GM23248 (cell line): ENCODE results near the gene HSD17B13.

Experiments used
- EZH2 ChIP-seq: fragments of 200-600 bp; sonication (generic); IDR thresholded peaks from 2 replicates; pipeline ENCODE4 v1.6.1; 2018; ENCODE audit warnings: antibody characterized with exemption, mild to moderate bottlenecking; ENCODE audit not compliant: insufficient read depth, poor library complexity, severe bottlenecking
- EZH2phosphoT487 ChIP-seq: fragments of 200-600 bp; sonication (generic); IDR thresholded peaks from 2 replicates; pipeline ENCODE4 v1.6.1; 2018; ENCODE audit warnings: antibody characterized with exemption, moderate library complexity, mild to moderate bottlenecking, low read depth; ENCODE audit not compliant: insufficient read depth

DNA sequence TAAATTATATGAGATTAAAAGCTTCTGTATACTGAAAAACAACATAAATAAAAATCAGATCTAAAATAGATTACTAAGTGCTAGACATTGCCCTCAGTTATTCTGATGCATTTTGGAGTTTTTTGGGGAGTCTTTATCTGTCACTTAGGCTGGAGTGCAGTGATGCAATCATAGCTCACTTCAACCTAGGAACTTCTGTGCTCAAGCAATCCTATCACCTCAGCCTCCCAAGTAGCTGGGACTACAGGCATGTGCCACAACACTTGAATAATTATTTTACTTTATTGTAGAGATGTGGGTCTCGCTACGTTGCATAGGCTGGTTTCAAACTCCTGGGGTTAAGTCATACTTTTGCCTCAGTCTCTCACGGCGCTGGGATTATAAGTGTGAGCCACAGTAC, 36.6 kb upstream of the HSD17B13 start:
- TF ChIP-seq EZH2phosphoT487: no peak
- no peak for TF ChIP-seq EZH2
